Stimulated activated CD4-positive, alpha-beta T cell treated with anti-CD3 and anti-CD28 coated beads, Interleukin-1b, Interleukin-23, amount 100 ng/mL, for 48 hours (primary cell): ENCODE measurements around the gene ARHGAP32.

Experiments used
- DNase-seq: peaks from one replicate; pipeline ENCODE4 v3.0.0-alpha.2; 2020

The ARHGAP32 gene

DNA sequence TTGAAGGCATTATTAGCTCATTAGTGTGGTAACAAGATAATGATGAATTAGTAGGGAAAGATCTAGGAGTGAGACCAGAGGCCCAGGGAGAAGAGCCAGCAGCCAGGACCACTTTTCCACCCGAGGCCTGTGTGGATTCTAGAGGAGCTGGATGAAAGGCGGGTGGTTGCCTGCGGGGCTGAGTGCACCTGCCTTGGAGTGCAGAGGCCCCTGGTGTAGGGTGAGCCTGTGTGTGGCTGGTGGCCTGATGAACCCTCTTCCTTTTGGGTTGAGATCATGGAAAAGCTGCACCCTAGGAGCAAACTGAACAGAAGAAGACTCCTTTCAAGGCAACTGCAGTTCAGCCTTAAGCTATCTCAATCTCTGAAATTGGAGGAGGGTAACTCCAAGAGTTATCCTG is 243.5 kb downstream of the ARHGAP32 start:
- DNase-seq, result no peak

DNA sequence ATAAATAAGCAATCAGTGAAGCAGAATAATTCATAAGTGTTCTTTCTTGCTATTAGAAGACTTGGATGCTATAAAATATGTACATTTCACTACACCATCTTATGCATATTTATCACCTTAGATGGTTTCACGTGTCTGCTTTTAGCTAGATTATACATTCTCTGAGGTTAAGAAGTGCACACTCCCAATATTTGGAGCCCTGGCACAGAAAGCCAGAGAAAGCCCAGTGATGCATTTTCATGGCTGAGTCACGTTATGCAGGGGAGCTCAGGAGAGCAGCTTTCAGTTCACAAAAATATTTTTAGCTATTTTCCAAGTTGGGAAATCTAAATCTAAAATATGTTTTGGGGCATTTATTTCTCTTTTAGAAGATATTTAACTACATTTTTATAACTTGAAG is 244.4 kb downstream of the ARHGAP32 start:
- no peak for DNase-seq

DNA sequence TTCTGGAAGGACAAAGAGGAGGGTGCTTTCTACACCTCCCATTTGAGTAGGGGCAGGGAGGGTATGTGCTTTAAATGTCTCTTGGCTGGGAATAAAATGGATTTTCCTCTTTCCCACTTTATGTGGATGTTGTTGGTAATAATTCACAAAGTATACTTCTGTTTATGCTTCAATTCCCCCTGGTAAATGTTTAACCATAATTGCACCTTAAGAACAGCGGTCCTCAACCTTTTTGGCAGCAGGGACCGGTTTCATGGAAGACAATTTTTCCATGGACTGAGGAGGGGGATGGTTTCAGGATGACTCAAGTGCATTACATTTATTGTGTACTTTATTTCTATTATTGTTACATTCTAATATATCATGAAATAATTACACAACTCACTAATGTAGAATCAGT is 245.5 kb downstream of the ARHGAP32 start:
- no peak for DNase-seq

DNA sequence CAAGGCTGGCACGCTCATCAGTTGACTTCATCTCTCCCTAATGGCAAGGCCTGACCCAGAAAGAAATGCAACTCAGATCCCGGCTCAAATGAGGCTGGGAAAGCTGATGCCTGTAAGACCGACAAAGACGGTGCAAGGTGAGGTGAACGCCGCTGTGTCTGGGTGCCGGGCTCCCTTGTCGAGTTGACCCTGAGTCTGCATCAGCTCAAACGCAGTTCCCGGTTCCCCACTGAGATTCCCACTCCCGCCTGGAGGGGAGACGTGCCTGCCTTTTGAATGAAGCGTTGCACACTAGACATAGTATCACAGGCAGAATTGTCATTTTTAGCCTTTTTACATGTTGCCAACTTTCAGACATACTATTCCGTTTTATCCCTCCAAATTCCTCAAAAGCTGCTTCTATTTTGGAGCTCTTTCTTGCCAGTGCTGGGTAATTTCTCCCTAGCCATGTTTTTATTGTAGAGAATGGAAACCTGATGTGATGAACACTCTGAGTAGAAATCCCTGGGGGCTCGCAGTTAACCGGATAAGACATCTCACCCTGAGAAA is 248.6 kb downstream of the ARHGAP32 start:
- no peak for DNase-seq

DNA sequence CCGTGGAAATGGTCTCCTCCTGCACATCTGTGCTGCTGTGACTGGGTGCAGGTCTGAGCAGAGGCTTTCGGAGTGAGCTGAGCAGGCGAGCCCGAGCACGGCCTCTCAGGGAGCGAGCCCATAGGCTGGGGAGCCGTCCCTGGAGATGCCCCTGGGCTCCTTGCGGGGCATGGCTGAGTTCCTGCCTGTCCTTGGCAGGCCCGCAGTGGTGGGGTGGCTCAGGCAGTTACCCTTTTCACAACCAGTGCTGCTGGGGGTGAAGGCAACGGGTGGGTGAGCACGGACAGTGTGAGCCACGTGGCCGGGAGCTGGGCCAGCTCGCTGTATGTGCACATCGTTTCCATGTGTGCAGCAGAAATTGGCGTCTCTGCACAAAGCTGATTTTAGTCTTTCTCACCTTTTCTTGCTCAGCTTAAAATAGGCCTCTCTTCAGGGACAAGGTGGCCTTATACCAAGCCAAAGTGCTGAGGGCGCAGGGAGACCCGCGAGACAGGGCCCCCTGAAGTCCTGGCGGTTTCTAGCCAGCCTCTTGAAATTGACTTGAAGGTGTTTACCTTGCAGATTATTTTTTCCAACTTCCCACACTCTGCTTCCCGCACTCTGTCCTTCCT is 249.2 kb downstream of the ARHGAP32 start, which contains the start of gene TP53AIP1:
TP53AIP1 (minus strand) TSS at position 55 of the 611 bp plus-strand sequence. CDS start 5,053 bp downstream, outside the sequence.
- DNase-seq, result no peak

DNA sequence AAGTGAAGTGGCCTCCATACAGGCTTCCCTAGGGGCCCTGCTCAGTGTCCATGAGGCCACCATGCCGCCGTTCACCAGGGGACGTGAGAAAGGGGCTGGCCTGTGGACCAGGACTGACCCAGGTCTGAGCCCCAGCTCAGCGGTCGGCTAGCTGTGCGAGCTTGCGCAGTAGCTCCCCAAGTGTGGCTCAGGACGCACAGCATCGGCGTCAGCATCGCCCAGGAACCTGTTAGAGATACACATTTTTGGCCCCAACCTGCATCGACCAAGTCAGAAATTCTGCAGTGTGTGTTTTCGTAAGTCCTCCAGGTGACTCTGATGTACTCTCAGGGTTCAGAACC is 249.9 kb downstream of the ARHGAP32 start:
- DNase-seq, result no peak

DNA sequence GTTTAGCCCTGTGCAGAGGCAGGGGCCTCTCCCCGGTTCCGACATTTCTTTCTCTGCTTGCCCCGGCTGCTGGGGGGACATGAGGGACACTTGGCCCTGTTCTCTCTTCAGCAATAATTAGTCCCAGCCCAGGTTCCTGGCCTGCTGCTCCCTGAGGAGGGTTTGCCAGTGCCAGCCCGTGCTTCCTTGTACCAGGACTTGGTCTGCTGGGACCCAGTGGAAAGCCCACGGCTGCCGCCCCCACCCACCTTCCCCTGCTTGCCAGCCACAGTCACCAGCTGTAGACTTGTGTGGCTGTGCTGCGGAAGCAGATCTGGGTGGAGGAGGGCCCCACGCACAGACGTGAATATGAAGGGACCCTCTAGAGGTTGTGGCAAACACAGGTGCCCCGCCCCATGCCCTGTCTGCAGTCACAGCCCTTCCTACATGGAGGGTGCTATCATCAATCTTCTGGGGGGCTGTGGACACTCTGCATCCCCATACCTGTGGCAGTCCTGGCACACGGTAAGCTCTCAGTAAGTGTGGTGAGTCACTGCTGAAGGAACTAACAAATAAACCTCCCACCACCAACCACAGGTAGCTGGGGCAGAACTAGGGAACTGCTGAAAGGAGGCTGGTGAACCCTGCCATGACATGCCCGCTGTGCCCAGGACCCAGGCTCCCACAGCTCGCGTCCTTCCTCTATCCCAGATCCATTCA is 250.4 kb downstream of the ARHGAP32 start:
- no peak for DNase-seq

DNA sequence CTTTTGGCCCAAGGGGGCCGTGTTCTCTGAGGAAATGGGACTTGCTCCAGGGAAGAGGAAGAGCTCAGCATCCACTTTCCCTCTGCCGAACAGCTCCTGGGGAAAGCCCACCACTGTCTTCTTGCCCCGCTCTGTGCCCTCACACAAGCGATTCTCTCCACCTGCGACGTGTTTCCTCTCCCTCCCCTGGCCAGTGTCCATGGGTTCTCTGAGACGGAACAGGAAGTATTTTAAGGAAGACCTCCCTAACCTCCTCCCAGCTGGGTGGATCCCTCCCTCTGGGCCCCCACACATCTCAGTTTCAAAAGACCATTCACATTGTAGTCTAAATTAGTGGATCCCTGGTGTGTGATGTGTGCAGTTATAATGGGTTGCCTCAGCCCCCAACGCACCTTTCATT is 251.0 kb downstream of the ARHGAP32 start:
- no peak for DNase-seq

DNA sequence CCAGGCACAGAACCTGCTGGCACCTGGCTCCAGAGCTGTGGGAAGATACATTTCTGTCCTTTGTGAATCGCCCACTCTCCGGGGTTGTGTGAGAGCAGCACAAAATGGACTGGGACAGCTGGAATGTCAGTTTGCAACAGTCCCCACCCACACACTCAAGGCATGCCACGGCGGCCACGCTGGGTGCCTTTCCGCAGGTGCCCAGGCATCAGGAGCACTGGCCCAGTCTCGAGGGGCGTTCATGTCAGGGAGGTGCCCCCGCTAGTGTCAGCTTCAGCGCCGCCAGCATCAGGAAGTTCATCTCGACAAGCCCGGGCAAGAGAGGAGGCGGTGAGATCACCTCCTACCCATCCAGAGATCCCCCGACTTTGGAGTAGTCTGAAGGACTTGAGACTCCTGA is 251.5 kb downstream of the ARHGAP32 start:
- no peak for DNase-seq

DNA sequence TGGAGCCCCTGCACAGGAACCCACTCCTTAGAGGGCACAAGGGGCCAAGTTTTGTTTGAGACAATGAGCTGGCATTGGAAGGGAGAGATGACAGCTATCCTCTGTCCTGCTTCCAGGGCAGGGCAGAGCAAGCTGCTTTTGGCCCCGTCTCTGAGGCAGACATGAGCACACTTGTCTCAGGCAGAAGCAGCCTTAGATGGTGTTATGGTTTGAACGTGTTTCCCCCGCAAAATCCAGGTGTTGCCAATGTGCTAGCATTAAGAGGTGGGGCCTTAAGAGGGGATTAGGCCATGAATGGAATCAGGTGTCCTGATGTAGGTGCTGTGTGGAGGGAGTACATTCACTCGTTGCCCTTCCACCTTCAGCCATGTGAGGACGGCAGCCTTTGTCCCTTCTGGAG is 252.0 kb downstream of the ARHGAP32 start:
- no peak for DNase-seq

DNA sequence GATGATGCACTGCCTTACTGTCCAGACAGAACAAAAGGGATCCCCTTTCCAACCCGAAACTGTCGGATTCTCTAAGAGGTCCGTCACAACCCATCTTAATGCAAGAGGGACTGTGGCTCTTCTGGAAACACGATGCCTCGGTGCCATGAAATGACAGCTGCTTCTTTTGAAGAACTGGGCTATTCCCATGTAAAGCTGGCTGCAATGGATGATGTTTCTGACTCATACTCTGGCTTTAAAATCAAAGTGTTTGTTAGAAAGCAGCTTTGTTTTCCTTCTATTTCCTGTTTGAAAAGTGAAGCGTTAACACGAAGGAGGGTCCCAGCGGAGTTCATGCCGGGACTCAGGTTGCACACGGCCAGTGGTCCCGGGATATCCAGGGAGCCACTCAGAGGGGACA is 252.5 kb downstream of the ARHGAP32 start:
- no peak for DNase-seq

DNA sequence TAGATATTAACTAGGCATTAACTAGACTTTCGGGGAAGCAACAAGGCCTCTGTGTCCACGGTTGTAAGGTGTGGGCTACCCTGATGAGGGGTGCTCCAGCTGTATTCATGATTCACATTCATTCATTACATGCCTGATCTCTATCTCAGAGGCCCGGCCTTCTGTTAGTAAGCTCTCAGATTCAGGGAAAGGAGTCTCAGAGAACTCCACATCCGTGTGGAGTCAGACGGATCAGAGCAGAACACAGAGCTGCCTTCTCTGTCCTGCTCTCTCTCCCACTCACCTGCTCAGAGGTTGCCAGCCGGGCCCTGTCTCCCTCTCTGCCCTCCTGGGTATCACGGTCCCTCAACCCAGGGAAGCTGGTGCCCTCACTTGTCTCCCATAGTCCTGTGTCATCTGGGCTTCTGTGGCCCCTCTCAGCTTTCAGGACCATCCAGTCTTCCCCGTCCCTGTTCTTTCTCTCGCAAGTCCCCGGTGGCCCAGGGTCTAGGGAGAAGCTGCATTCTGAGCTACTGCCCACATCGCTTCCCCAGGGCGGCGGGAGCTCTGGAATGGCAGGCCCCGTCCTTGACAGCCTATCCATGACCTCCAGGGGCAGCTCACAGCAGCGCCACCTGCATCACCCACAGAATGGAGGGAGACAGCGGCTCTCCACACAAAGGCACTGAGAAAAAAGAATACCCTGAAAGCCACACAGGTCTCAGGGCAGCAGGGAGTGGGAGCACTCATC is 253.8 kb downstream of the ARHGAP32 start:
- DNase-seq, result no peak

DNA sequence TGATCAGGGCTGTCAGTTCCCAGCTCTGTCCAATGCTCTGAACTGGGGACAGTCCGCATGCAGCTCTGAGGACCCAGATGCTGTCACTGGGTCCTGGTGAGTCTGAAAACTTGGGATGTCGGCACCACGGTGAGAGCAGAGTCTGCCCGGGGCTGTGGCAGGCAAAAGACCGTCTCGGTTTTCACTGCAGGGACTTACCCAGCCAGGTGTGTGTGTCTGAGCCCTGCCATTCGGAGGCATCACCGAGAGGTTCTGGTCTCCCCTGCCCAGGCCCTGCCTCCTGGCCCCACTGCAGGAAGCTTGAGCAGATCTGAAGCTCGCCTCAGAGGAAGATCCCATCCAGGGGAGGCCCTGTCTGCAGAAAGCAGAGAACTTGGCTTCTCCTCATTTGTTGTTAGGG is 254.6 kb downstream of the ARHGAP32 start:
- DNase-seq, result no peak

DNA sequence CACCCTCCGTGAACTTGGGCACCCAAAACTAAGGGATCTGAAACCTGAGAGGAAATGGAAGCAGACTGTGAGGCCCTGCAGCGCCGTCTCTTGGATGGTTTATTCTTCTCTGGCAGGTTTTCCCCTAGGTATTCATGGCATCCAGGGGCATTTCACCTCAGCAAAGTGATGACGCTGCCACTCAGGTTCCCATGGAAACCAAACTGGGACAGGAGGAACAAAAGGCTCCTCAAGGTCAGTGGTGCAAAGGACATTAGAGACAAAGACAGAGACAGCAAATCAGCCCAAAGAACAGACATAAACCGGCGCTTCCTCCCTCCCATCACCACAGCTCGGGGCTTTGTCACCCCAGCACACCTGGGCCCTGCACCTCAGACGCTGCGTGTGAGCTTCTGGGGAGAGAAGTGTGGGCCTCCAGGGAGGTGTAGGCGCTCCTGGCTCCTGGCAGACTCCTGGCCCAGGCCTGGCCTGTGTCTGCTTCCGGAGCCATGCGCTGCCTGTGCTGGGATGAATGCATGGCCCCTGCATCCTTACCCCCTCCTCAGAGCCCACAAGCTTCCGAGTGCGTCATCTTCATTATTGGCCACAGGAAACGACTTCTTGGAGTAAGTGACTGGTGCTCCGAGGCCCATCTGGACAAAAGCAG is 255.4 kb downstream of the ARHGAP32 start:
- no peak for DNase-seq

DNA sequence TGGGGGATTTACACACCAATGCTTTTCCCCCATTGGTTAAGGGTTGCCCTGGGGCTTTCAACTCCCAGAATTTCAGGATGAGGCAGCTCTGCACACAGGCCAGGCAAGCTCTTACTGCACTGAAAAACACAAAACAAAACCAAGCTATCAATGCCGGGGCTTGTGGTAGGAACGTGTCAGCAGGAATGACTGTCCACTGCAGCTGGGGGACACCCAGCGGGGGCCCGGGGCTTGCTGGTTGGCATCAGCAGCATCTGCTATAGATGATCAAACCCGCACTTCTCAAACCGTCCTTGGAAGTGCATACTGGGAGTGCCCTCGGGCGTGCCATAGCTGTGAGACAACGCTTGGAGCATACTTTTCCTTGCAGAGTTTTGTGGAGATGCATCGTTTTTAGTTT is 257.2 kb downstream of the ARHGAP32 start:
- DNase-seq, result no peak

DNA sequence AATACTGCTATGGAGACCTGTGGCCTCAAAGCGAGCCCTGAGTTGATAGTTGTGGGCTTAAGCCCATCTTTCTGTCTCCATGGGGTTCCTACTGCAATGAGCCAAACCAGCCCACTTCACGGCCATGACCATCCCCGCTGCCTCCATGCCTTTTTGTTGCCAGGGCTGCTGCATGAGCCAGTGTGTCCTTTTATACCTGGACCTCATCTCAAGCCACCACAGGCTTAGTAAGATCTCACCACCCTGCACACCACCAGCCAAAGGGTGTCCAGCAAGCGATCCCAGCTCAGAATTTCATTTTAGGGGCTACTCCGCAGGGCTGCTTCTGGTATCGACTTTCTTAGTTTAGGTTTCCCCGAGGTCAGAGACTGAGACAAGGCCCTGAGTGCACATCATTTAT is 257.8 kb downstream of the ARHGAP32 start:
- DNase-seq, result no peak

DNA sequence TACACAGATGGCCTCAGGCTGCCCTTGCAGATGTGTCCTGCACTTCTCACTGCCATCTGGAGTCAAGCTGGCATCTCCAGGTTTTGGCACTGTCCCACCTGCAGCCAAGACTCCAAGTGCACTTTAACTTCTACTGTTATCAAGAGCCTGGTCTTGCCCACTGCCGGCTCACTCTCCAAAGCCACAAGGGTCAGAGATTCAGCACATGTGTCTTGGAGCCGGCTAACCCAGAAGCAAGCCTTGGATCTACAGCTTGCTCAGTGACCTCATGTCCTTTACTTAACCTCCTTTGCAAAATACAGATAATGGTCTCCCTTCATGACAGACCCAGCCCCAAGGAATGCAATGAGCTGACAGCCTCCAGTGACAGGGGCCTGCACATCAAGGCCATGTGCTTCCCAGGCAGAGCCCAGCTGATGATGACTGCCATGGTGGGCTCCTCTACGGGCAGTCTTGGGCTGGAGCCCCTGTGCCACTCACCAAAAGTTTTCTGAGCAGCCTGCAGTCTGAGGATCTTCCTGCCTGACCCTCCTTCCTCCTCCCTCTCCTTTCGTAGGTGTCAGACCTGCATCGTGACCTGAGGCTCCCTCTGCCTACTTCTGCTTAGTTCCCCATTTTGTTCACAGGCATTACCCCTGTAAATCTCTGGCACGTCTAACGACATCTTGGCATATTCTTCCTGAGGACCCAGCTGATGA is 258.5 kb downstream of the ARHGAP32 start:
- DNase-seq, result no peak

DNA sequence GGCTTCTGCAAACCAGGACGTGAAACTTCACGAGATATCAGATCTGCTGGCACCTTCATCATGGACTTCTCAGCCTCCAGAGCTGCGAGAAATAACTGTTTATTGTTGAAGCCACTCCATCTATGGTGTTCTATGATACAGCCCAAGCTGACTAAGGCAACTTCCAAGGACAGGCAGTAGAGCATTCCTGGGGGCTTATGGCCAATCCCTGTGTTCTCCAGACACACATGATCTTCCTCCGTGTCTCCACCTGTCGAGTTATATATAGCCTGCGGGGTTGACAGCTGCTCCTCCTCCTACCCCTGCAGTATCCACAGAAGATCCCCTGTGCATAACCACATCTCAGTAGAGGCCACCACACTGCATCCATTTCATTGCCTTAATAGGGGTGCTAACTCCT is 260.5 kb downstream of the ARHGAP32 start:
- no peak for DNase-seq

DNA sequence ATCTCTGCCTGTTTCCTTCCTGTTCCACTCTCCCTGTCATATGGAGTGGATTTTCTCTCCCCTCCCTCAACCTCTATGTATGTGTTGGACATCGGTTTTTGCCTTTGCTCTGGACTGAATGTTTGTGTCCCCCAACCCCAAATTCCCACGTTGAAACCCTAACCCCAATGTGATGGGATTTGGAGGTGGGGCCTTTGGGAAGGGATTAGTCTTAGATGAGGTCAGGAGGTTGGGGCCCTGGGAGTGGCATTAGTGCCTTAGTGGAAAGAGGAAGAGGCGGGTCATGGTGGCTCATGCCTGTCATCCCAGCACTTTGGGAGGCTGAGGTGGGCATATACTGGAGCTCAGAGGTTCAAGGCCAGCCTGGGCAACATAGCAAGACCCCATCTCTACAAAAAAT is 261.1 kb downstream of the ARHGAP32 start:
- no peak for DNase-seq

DNA sequence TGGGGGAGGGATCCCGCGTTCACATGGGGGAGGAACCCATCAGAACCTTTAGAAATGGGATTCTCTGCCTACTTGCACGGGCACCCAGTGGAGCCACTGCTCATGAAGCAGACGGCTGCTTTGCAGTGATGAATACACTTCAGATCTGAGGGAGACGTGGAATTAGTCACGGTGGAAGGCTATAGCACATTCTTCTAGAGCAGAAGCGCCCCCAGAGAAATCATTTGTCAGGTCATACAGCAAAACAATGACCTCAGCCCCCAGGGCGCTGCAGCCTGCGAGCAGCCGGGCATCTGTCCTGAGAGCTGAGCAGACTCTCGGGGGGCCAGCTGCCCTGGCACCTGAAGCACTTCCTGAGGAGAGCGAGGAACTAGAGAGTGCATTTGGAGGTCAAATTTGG is 262.1 kb downstream of the ARHGAP32 start:
- no peak for DNase-seq

DNA sequence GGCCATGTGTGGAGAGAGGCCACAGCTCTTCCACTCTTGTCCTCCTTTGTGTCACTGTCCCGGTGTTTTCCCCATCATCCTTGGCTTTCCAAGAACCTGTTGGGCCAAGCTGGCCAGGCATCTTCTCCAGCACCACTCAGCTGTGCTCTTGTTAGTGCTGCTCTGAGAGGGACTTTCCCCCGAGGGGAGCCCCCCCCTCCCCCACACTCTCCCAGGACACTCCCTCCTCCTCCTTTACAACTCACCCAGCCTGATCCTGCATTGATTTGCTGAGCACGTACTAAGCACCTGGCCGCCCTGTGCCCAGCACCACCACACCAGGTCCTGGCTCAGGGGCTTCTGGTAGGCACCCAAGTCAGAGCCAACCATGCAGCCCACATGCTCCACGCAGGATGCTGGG is 262.7 kb downstream of the ARHGAP32 start:
- no peak for DNase-seq

DNA sequence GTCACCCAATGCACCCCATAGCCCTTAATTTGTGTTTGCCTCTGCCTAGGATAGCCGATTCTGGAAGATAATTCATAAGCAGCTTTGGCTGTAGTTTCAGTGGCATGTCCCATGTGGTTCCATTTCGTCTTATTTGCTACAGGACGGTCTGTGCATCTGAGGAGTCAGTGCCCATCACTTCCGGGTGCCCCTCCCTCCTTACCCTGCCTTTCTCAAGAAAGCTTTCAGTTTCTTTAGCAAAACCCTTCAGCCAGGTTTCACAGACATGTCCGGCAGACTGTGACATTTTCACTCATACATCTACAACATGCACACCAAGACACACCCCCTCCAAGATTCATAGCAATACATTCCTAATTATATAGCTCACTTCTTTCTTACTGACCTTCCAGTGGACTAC is 263.7 kb downstream of the ARHGAP32 start:
- DNase-seq, result no peak
